EL (cell line): ENCODE results near the gene KLK10.

ENCODE experiments used
- DNase-seq: peaks from one replicate; pipeline ENCODE4 v3.0.0-alpha.2; 2016

The KLK10 gene

GRCh38 chr19:50963381-50963780 lies 56.1 kb downstream of the KLK10 start:
- no peak for DNase-seq
